Left lung (tissue), 10 donors: ENCODE measurements around the gene IDH3B. TPM values are rescaled to one million over a fixed set of nuclear protein-coding genes. Genes with fewer than 3 reads are reported as not detected.

Experiments used
- ATAC-seq: fragments of 200-7000 bp; cut with Tn5 transposase; one replicate; pipeline ENCODE4 v1.9.1; 2020; ENCODE audit warnings: moderate library complexity
- DNase-seq, 4 donors: peaks; one replicate each; pipeline ENCODE4 v3.0.0-alpha.2; 2013 to 2020
- H3K27ac ChIP-seq, 2 donors: fragments of 200-600 bp; sonication (generic) in 1 of 2; one replicate each; pipeline versions ENCODE4 v1.5.0 to v1.8.0; 2020 to 2021
- H3K27me3 ChIP-seq, 2 donors: fragments of 200-600 bp; sonication (generic) in 1 of 2; one replicate each; pipeline versions ENCODE4 v1.5.0 to v1.8.0; 2020 to 2021
- H3K36me3 ChIP-seq, 2 donors: fragments of 200-600 bp; sonication (generic) in 1 of 2; one replicate each; pipeline versions ENCODE4 v1.5.0 to v1.8.0; 2020 to 2021
- H3K4me1 ChIP-seq, 2 donors: fragments of 200-600 bp; one replicate each; pipeline ENCODE4 v1.8.0; 2021
- H3K4me3 ChIP-seq, 2 donors: fragments of 200-600 bp; sonication (generic) in 1 of 2; one replicate each; pipeline versions ENCODE4 v1.5.0 to v1.8.0; 2020 to 2021; ENCODE audit warnings: mild to moderate bottlenecking in 1 of 2
- H3K9me3 ChIP-seq, 2 donors: fragments of 200-600 bp; sonication (generic) in 1 of 2; one replicate each; pipeline versions ENCODE4 v1.5.0 to v1.8.0; 2020 to 2021
- CTCF ChIP-seq, 2 donors: fragments of 200-600 bp; sonication (generic) in 1 of 2; IDR thresholded peaks; one replicate each; pipeline versions ENCODE4 v1.5.0 to v1.8.0; 2021; ENCODE audit warnings: antibody characterized with exemption in 2 of 2
- intact Hi-C, 2 donors: fragments of 100-400 bp; cut with DNase I; formaldehyde crosslinking; loops; one replicate each; pipeline versions ENCODE4 v1.11.2 to v1.14.2; 2022
- polyA plus RNA-seq, 6 donors: library from polyadenylated mRNA; unstranded; fragments of 120-200 nt; gene quantifications; one replicate each; pipeline ENCODE4 v1.2.1, GENCODE V29; 2013; ENCODE audit not compliant: insufficient read length in 6 of 6
- total RNA-seq, 2 donors: library from RNA; stranded (reverse); fragmentation: NEBNext Ultra II Directional; extraction: Animal tissue kit (Norgen Biotek cat#: 25700); gene quantifications; one replicate each; pipeline ENCODE4 v1.2.1, GENCODE V29; 2021
- donor health status: DM: no; HTN: yes; CAD: no.
- donor health status: DM: no; HTN: no; CAD: no.

The IDH3B gene
- total and polyA plus RNA-seq, 8 donors = 51.7 to 129 (median 112) TPM

GRCh38 chr20:2671977-2672376, 8.0 kb upstream of the IDH3B start:
- Histone ChIP-seq H3K27ac (no peak overlapping the region), H3K4me1 (no peaks in the 10 kb centered on the region), H3K36me3 (no peaks in the 10 kb centered on the region), H3K27me3 (no peaks in the 10 kb centered on the region), H3K9me3 (no peaks in the 10 kb centered on the region), H3K4me3 (no peak overlapping the region)
- intact Hi-C loops = no loop called here
- ATAC-seq = no peak
- no peak for TF ChIP-seq CTCF (IDR thresholded peaks at IDR 0.05)
- DNase-seq = no peak

- no peaks in the 10 kb centered on the region for H3K27me3 ChIP-seq
- peaks cover 4 to 16% of the 10 kb centered on the region in 2 donors for H3K4me1 ChIP-seq
- intact Hi-C loops = no loop called here
- H3K9me3 ChIP-seq = no peaks in the 10 kb centered on the region
- peak overlapping the region; percentile 89 to 99 for H3K4me3 ChIP-seq
- DNase-seq = no peak
- no peak for TF ChIP-seq CTCF (IDR thresholded peaks at IDR 0.05)
- peak overlapping the region; percentile 88 to 93 for H3K27ac ChIP-seq
- peak; percentile 4 for ATAC-seq
- H3K36me3 ChIP-seq = peaks cover 0 to 48% of the 10 kb centered on the region in 2 donors
Observed at GRCh38 chr20:2663364-2663886, 591 bp downstream of the IDH3B start.

GRCh38 chr20:2659547-2659946, 4.5 kb downstream of the IDH3B start:
- Histone ChIP-seq H3K9me3 (no peaks in the 10 kb centered on the region), H3K27ac (no peak overlapping the region), H3K4me1 (peaks cover 2 to 26% of the 10 kb centered on the region in 2 donors), H3K36me3 (peaks cover 0 to 86% of the 10 kb centered on the region in 2 donors), H3K4me3 (no peak overlapping the region), H3K27me3 (no peaks in the 10 kb centered on the region)
- no peak for ATAC-seq
- no peak for DNase-seq
- intact Hi-C loops = no loop called here
- TF ChIP-seq CTCF (IDR thresholded peaks at IDR 0.05) = no peak

- H3K36me3 ChIP-seq = peaks cover 0 to 94% of the 10 kb centered on the region in 2 donors
- intact Hi-C loops = no loop called here
- H3K9me3 ChIP-seq = no peaks in the 10 kb centered on the region
- no peak for TF ChIP-seq CTCF (IDR thresholded peaks at IDR 0.05)
- H3K4me3 ChIP-seq = no peak overlapping the region
- peaks cover 7 to 32% of the 10 kb centered on the region in 2 donors for H3K4me1 ChIP-seq
- ATAC-seq = no peak
- no peaks in the 10 kb centered on the region for H3K27me3 ChIP-seq
- H3K27ac ChIP-seq = no peak overlapping the region
- DNase-seq = no peak
Observed at GRCh38 chr20:2658414-2659354, 5.3 kb downstream of the IDH3B start.

GRCh38 chr20:2657674-2658073, 6.3 kb downstream of the IDH3B start:
- intact Hi-C loops = no loop called here
- Histone ChIP-seq H3K4me1 (peaks cover 13 to 27% of the 10 kb centered on the region in 2 donors), H3K36me3 (peaks cover 0 to 88% of the 10 kb centered on the region in 2 donors), H3K9me3 (no peaks in the 10 kb centered on the region), H3K27ac (no peak overlapping the region), H3K4me3 (no peak overlapping the region), H3K27me3 (no peaks in the 10 kb centered on the region)
- ATAC-seq (no peak), DNase-seq (no peak)
- TF ChIP-seq CTCF (IDR thresholded peaks at IDR 0.05) = no peak
